SK-N-SH (cell line): Measurements from ENCODE around the gene ODAD3. TPM values are rescaled to one million over a fixed set of nuclear protein-coding genes. Genes with fewer than 3 reads are reported as not detected.

Experiments
- CTCF ChIA-PET: fragments of 300-600, 350-600 bp; formaldehyde crosslinking; extraction: SDS; loops from one replicate; lab custom pipeline; 2021; lab: Yijun Ruan, JAX
- POLR2A ChIA-PET: fragments of 350-600 bp; sonication (Branson Sonifier 250); formaldehyde crosslinking; extraction: SDS; loops from one replicate; lab custom pipeline; 2020; ENCODE audit warnings: antibody characterized with exemption, inconsistent platforms; lab: Yijun Ruan, JAX
- DNase-seq: peaks from one replicate; pipeline ENCODE4 v3.0.0; 2012
- H2AFZ ChIP-seq: fragments of 200-600 bp; sonication (generic); 2 replicates; pipeline ENCODE4 v1.8.1; 2016; ENCODE audit warnings: antibody characterized with exemption, mild to moderate bottlenecking, low read depth
- H3F3A ChIP-seq: fragments of 200-600 bp; sonication (generic); replicated peaks from 2 replicates; pipeline ENCODE3; 2016; ENCODE audit warnings: antibody characterized with exemption, mild to moderate bottlenecking; ENCODE audit not compliant: insufficient read depth
- H3K27ac ChIP-seq, 2 experiments: fragments of 200-500 bp in 1 of 2; fragments of 200-600 bp in 1 of 2; sonication (Bioruptor generic) in 1 of 2; sonication (generic), shearing (Covaris generic) in 1 of 2; 2 replicates each; pipeline versions ENCODE4 v1.5.1 to v1.6.1; 2014 to 2016; ENCODE audit warnings: low read depth in 2 of 2, inconsistent platforms in 1 of 2, low read length in 1 of 2, mild to moderate bottlenecking in 1 of 2, mixed read lengths in 1 of 2
- H3K27me3 ChIP-seq: fragments of 200-600 bp; sonication (generic), shearing (Covaris generic); 2 replicates; pipeline ENCODE4 v1.6.1; 2016; ENCODE audit warnings: mixed run types; ENCODE audit not compliant: insufficient read depth
- H3K36me3 ChIP-seq, 2 experiments: fragments of 200-500 bp in 1 of 2; fragments of 200-600 bp in 1 of 2; sonication (Bioruptor generic) in 1 of 2; sonication (generic) in 1 of 2; replicated peaks in 1 of 2; 2 replicates each; pipeline versions ENCODE3 to v1.5.1; 2014 to 2016; ENCODE audit warnings: low read length in 1 of 2, mild to moderate bottlenecking in 1 of 2; ENCODE audit not compliant: insufficient read depth in 2 of 2, control insufficient read depth in 1 of 2
- H3K4me1 ChIP-seq, 2 experiments: fragments of 200-500 bp in 1 of 2; fragments of 200-600 bp in 1 of 2; sonication (Bioruptor generic) in 1 of 2; sonication (generic), shearing (Covaris generic) in 1 of 2; 2 replicates each; pipeline versions ENCODE4 v1.5.1 to v1.6.1; 2014 to 2016; ENCODE audit warnings: low read depth in 1 of 2, low read length in 1 of 2, mixed run types in 1 of 2; ENCODE audit not compliant: insufficient read depth in 2 of 2, control insufficient read depth in 1 of 2
- H3K4me2 ChIP-seq: fragments of 200-600 bp; sonication (generic), shearing (Covaris generic); 2 replicates; pipeline ENCODE4 v1.6.1; 2017; ENCODE audit warnings: mixed run types
- H3K4me3 ChIP-seq, 2 experiments: fragments of 200-500 bp in 1 of 2; fragments of 200-600 bp in 1 of 2; sonication (Bioruptor generic) in 1 of 2; sonication (generic), shearing (Covaris generic) in 1 of 2; 2 replicates each; pipeline versions ENCODE4 v1.5.1 to v1.8.1; 2014 to 2016; ENCODE audit warnings: low read depth in 2 of 2, inconsistent platforms in 1 of 2, low read length in 1 of 2, mild to moderate bottlenecking in 1 of 2, mixed read lengths in 1 of 2, moderate library complexity in 1 of 2
- H3K79me2 ChIP-seq: fragments of 200-600 bp; sonication (generic); 2 replicates; pipeline ENCODE4 v1.8.1; 2017; ENCODE audit warnings: mild to moderate bottlenecking; ENCODE audit not compliant: insufficient read depth
- H3K9ac ChIP-seq: fragments of 200-600 bp; sonication (generic); 2 replicates; pipeline ENCODE4 v1.6.1; 2017; ENCODE audit warnings: mixed run types
- H3K9me2 ChIP-seq: fragments of 200-600 bp; sonication (generic); 2 replicates; pipeline ENCODE4 v1.6.1; 2017; ENCODE audit warnings: mixed run types
- H3K9me3 ChIP-seq: fragments of 200-600 bp; sonication (generic); 2 replicates; pipeline ENCODE4 v1.6.1; 2017; ENCODE audit warnings: mixed run types, mild to moderate bottlenecking, moderate library complexity
- H4K20me1 ChIP-seq: fragments of 200-600 bp; sonication (generic); 2 replicates; pipeline ENCODE4 v1.6.1; 2017; ENCODE audit warnings: mild to moderate bottlenecking, mixed run types; ENCODE audit not compliant: insufficient read depth
- CHD2 ChIP-seq: fragments of 150-350 bp; IDR thresholded peaks from 2 replicates; pipeline ENCODE4 v1.6.1; 2018; ENCODE audit warnings: low read length; ENCODE audit not compliant: partially characterized antibody
- ELF1 ChIP-seq: IDR thresholded peaks from 2 replicates; pipeline ENCODE4 v1.4.0; 2012
- EZH2phosphoT487 ChIP-seq: fragments of 200-600 bp; sonication (generic); IDR thresholded peaks from 2 replicates; pipeline ENCODE4 v1.6.1; 2017; ENCODE audit warnings: low read depth, mixed run types, mild to moderate bottlenecking, antibody characterized with exemption, moderate library complexity, borderline replicate concordance
- FOSL2 ChIP-seq: IDR thresholded peaks from 2 replicates; pipeline ENCODE4 v1.4.0; 2012; ENCODE audit warnings: low read depth, mild to moderate bottlenecking, moderate library complexity, borderline replicate concordance
- FOXJ3 ChIP-seq: sonication (generic); formaldehyde crosslinking; IDR thresholded peaks from 2 replicates; pipeline ENCODE4 v1.5.1; 2020; ENCODE audit warnings: mild to moderate bottlenecking, missing genetic modification reagents
- GABPA ChIP-seq: IDR thresholded peaks from 2 replicates; pipeline ENCODE4 v1.4.0; 2012; ENCODE audit warnings: low read depth, mild to moderate bottlenecking
- MEF2A ChIP-seq: IDR thresholded peaks from 2 replicates; pipeline ENCODE4 v1.4.0; 2012; ENCODE audit warnings: low read depth, borderline replicate concordance
- NRF1 ChIP-seq: IDR thresholded peaks from 2 replicates; pipeline ENCODE4 v1.6.1; 2012; ENCODE audit warnings: low read depth, mild to moderate bottlenecking, low read length
- POLR2AphosphoS5 ChIP-seq: IDR thresholded peaks from 2 replicates; pipeline ENCODE4 v1.6.1; 2012; ENCODE audit warnings: low read depth, low read length
- RAD21 ChIP-seq: IDR thresholded peaks from 2 replicates; pipeline ENCODE4 v1.6.1; 2012; ENCODE audit warnings: mild to moderate bottlenecking, low read length
- RCOR1 ChIP-seq: fragments of 150-350 bp; IDR thresholded peaks from 2 replicates; pipeline ENCODE4 v1.6.1; 2017; ENCODE audit warnings: antibody characterized with exemption, low read length
- RXRA ChIP-seq: IDR thresholded peaks from 2 replicates; pipeline ENCODE4 v1.4.0; 2012; ENCODE audit warnings: low read depth, mild to moderate bottlenecking, borderline replicate concordance
- SMC3 ChIP-seq: IDR thresholded peaks from 2 replicates; pipeline ENCODE4 v1.6.1; 2012; ENCODE audit warnings: low read depth, low read length, improper control_type of control experiment
- TAF1 ChIP-seq: IDR thresholded peaks from 2 replicates; pipeline ENCODE4 v1.6.1; 2012; ENCODE audit warnings: low read depth, mild to moderate bottlenecking, low read length, moderate library complexity, borderline replicate concordance
- WGBS: methylation state at CpG from one replicate; pipeline ENCODE4 v1.1.6; 2017; ENCODE audit warnings: low lambda C conversion rate; 5-methylcytosine and 5-hydroxymethylcytosine counted together
- polyA plus RNA-seq, 3 experiments: library from polyadenylated mRNA; depleted of rRNA; stranded (reverse); fragments of >200 nt; gene quantifications; 2 replicates each; pipeline ENCODE4 v1.2.3, GENCODE V29; 2012
- TF ChIP-seq, protein P1 (sequence below): IDR thresholded peaks from 2 replicates; pipeline ENCODE4; 2012
- TF ChIP-seq, protein P2 (sequence below): IDR thresholded peaks from 2 replicates; pipeline ENCODE4 v1.4.0; 2012; ENCODE audit warnings: low read depth, borderline replicate concordance
- TF ChIP-seq, protein P3 (sequence below): IDR thresholded peaks from 2 replicates; pipeline ENCODE4 v1.4.0; 2012; ENCODE audit warnings: low read depth
- TF ChIP-seq, protein P4 (sequence below): fragments of 150-350 bp; IDR thresholded peaks from 2 replicates; pipeline ENCODE4 v1.6.1; 2017; ENCODE audit warnings: antibody characterized with exemption, low read length, low read depth, borderline replicate concordance

ODAD3 gene
- polyA plus RNA-seq, 1 of the 3 experiments (the other 2 are of a cell fraction), result 4.2 TPM

DNA sequence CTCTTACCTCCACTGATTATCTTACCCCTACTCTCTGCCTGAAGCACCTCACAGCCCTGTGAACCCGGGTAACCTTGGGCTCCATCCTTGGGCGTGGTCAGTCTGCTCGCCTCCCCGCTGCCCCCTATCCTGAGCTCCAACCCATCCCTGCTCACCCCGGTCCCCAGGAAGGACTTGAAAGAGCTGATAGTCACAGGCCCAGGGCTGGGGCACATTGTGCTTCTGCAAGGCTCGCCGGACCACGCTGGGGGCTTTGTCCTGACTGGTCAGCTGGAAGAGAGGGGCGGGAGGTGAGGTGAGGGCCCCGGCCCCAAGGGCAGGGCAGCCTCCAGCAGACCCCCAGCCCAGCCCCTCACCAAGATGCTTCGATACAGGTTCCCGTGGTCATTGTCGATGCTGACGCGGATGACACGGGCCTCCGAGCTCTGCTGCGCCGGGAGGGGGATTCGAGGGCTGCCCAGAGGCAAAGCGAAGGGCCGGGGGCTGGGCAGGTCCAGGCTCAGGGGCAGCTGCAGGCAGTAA is 37.8 kb downstream of the ODAD3 start:
- ChIA-PET CTCF (interaction anchor here (0.9 to 1.3 kb wide), 2 partner anchors 13 to 16 kb away, joined by 3 to 5 read pairs; partner anchors contain the start of gene EPOR), POLR2A (no interaction called here)
- Histone ChIP-seq H3K9me3 (no peaks in the 10 kb centered on the region), H3K79me2 (no peaks in the 10 kb centered on the region), H3K27ac (no peak overlapping the region), H3K9me2 (no peaks in the 10 kb centered on the region), H3K4me3 (no peak overlapping the region), H3K4me2 (no peak overlapping the region), H3K27me3 (no peaks in the 10 kb centered on the region), H3K36me3 (no peaks in the 10 kb centered on the region), H2AFZ (no peak overlapping the region), H3K9ac (no peak overlapping the region), H4K20me1 (no peaks in the 10 kb centered on the region), H3F3A (no peaks in the 10 kb centered on the region), H3K4me1 (no peaks in the 10 kb centered on the region)
- WGBS, result 81% methylated on average over 8 of the region's 22 CpGs
- TF ChIP-seq MEF2A, result no peak
- TF ChIP-seq TAF1, result no peak
- TF ChIP-seq RCOR1, result no peak
- no peak for TF ChIP-seq RXRA
- TF ChIP-seq EZH2phosphoT487, result no peak
- TF ChIP-seq, protein P1, sequence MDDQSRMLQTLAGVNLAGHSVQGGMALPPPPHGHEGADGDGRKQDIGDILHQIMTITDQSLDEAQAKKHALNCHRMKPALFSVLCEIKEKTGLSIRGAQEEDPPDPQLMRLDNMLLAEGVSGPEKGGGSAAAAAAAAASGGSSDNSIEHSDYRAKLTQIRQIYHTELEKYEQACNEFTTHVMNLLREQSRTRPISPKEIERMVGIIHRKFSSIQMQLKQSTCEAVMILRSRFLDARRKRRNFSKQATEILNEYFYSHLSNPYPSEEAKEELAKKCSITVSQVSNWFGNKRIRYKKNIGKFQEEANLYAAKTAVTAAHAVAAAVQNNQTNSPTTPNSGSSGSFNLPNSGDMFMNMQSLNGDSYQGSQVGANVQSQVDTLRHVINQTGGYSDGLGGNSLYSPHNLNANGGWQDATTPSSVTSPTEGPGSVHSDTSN, result no peak
- TF ChIP-seq FOSL2, result no peak
- TF ChIP-seq GABPA, result no peak
- TF ChIP-seq, protein P2, sequence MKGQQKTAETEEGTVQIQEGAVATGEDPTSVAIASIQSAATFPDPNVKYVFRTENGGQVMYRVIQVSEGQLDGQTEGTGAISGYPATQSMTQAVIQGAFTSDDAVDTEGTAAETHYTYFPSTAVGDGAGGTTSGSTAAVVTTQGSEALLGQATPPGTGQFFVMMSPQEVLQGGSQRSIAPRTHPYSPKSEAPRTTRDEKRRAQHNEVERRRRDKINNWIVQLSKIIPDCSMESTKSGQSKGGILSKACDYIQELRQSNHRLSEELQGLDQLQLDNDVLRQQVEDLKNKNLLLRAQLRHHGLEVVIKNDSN, result no peak
- no peak for TF ChIP-seq RAD21
- TF ChIP-seq ELF1, result no peak
- no peak for TF ChIP-seq CHD2
- TF ChIP-seq, protein P3, sequence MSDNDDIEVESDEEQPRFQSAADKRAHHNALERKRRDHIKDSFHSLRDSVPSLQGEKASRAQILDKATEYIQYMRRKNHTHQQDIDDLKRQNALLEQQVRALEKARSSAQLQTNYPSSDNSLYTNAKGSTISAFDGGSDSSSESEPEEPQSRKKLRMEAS, result no peak
- no peak for TF ChIP-seq SMC3
- TF ChIP-seq FOXJ3, result no peak
- TF ChIP-seq NRF1, result no peak
- TF ChIP-seq, protein P4, sequence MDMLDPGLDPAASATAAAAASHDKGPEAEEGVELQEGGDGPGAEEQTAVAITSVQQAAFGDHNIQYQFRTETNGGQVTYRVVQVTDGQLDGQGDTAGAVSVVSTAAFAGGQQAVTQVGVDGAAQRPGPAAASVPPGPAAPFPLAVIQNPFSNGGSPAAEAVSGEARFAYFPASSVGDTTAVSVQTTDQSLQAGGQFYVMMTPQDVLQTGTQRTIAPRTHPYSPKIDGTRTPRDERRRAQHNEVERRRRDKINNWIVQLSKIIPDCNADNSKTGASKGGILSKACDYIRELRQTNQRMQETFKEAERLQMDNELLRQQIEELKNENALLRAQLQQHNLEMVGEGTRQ, result no peak
- TF ChIP-seq POLR2AphosphoS5, result no peak
- DNase-seq, result no peak
